8988T (cell line): ENCODE results near the gene ABCF1.

Experiments
- DNase-seq: peaks from one replicate; pipeline ENCODE4 v3.0.0; 2011

The ABCF1 gene

DNA sequence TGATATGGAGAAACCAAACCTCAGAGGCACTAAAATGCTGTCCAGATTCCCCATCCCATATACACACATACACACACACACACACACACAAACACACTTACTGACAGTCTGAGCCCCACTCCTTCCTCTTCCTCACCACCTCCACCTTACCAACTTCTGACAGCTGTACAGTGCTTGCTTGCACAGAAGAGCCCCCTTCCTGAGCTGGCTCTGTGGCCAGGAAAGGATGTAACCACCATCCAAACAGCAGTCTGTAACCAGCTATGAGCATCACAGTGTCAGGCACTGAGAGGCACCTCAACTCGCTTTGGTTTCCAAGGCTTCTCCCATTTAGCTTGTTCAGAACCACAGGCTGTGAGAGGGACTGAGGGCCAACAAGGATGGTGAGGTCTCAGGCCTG is 69.8 kb downstream of the ABCF1 start:
- no peak for DNase-seq
